Choroid plexus epithelial cell (primary cell): ENCODE measurements around the gene TCF7L1.

Experiments
- DNase-seq: peaks from one replicate; pipeline ENCODE4 v3.0.0-alpha.2; 2010; ENCODE audit warnings: low read depth
- H3K4me3 ChIP-seq: 2 replicates; pipeline ENCODE4 v1.5.1; 2011; ENCODE audit warnings: low read depth, mild to moderate bottlenecking, control low read depth, low read length, moderate library complexity
- TF ChIP-seq, protein P1 (sequence below): conservative IDR thresholded peaks from 2 replicates; pipeline ENCODE4 v1.5.1; 2011; ENCODE audit warnings: low read depth, mild to moderate bottlenecking, control low read depth, inconsistent platforms, low read length, moderate library complexity

The TCF7L1 gene

DNA sequence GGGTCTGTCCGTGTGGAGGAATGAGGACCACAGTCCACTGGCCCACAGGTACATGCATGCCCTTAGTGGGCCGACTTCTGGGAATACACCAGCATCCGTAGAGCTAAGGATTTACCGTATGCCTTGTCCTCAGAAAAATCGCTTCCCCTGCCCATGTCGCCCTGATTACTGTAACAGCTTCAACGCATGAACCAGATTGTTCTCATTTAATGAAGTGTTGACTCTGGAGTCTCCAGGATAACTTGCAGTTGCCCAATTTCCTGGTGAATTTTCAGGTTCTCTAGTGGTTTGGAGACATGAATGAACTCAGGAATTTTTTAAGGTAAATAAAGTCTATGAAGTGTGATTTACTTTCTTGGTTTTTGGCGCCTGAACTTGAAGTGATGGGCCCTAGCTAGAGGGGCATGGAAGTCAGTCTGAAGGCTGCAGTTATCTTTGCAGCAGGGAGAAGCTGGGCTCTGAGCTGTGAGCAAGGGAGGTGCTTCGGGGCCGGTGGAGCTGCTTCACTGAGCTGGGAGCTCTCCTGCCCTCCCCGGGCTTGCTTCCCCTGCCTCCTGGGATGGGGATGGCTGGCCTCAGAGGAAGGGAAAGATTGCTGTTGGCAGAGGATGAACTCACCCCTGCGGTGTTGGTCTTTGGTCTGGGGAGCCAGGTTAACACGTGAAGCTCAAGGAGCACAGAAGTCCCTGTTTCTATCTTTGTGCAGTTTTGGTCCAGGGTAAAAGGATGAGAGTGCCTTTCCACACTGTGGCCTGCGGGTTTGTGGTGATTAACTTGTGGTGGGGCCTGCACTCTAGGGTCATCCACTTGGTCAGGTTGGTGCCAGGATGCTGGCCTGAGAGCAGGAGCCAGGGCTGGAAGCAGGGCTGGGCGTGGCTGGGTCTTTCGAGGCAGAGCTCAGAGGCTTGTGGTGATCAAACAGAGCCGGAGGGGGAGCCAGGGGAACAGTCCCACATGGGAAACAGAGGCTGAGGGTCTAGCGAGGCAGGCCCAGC is 28.1 kb downstream of the TCF7L1 start:
- no peak for DNase-seq
- TF ChIP-seq, protein P1, sequence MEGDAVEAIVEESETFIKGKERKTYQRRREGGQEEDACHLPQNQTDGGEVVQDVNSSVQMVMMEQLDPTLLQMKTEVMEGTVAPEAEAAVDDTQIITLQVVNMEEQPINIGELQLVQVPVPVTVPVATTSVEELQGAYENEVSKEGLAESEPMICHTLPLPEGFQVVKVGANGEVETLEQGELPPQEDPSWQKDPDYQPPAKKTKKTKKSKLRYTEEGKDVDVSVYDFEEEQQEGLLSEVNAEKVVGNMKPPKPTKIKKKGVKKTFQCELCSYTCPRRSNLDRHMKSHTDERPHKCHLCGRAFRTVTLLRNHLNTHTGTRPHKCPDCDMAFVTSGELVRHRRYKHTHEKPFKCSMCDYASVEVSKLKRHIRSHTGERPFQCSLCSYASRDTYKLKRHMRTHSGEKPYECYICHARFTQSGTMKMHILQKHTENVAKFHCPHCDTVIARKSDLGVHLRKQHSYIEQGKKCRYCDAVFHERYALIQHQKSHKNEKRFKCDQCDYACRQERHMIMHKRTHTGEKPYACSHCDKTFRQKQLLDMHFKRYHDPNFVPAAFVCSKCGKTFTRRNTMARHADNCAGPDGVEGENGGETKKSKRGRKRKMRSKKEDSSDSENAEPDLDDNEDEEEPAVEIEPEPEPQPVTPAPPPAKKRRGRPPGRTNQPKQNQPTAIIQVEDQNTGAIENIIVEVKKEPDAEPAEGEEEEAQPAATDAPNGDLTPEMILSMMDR = no peak
- no peak overlapping the region for H3K4me3 ChIP-seq

- H3K4me3 ChIP-seq = no peak overlapping the region
- peak; percentile 86 for DNase-seq
Measured at GRCh38 chr2:85162746-85163301, 29.6 kb downstream of the TCF7L1 start.

GRCh38 chr2:85163675-85164074 is 30.5 kb downstream of the TCF7L1 start:
- TF ChIP-seq, protein P1 = no peak
- H3K4me3 ChIP-seq = no peak overlapping the region
- DNase-seq = no peak

More at GRCh38 chr2:85162746-85163301, 29.6 kb downstream of the TCF7L1 start:
- TF ChIP-seq, protein P1 = peak; percentile 7

DNA sequence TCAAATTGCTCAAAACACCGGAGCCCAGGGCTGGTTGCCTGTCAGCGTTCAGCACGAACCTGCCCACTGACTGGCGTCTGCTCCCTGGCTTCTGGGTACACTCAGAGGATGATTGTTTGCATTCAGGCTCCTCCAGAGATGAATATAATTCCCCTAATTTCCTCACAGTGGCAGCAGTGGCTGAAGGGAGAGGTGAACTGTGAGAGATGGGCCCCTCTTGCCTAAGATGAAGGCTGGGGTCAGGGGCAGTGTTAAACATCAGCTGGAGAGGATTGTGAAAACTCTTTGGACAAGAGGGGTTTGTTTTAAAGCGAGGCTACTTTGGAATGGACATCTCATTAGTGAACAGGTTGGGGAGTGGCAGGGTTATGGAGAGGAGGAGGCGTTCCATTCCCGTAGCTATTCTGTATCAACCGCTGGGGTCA is 31.0 kb downstream of the TCF7L1 start:
- H3K4me3 ChIP-seq = no peak overlapping the region
- TF ChIP-seq, protein P1 = peak; percentile 27
- peak; percentile 41 for DNase-seq

DNA sequence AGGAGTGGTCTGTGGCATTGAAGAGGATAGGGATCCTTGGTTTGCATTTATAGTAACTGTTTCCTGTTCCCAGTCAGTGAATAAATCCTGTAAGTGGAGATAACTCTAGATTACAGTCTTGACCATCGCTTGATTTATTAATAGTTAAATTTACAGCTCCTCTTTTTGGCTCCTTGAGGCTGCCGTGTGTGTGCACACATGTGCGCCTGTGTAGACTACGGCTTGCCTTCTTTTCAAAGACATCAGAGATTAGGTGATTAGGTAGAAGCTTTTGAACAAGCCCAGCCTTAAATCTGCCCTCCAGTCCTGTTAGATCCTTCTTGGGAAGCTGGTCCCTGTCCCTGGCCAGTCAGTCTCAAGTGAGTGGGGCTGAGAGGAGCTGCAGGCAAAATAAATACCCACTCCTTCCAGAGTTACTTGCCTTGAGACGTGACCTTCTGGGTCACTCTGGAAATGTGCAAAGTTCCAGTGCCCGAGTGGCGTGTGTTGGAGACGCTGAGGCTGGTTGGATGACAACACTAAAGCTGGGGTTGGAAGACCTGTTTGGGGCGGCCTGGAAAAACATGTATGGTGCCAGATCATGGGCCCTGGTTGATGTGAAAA is 32.0 kb downstream of the TCF7L1 start:
- TF ChIP-seq, protein P1 = no peak
- no peak overlapping the region for H3K4me3 ChIP-seq
- no peak for DNase-seq

DNA sequence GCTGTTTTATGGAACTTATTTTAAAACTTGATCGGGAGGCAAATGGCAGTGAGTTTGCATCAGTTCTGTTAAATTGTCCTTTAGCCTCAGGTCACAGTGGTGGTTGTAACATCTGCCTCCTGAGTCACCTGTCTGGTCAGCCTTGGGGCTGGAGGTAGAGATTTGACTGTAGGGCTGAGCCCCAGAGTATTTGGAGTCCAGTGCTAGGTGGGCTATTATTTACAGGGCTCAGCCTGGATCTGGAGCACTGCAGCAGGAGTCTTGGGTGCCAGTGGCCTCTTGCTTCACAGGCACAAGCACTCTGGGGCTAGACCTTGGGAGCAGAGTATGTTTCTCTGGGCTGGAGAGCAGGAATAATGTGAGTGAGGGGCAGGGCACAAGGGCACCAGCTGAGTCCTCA is 32.8 kb downstream of the TCF7L1 start:
- no peak for DNase-seq
- no peak overlapping the region for H3K4me3 ChIP-seq
- TF ChIP-seq, protein P1 = no peak
